CD14-positive monocyte (primary cell): ENCODE measurements around the gene ZNF837. TPM values are rescaled to one million over a fixed set of nuclear protein-coding genes. Genes with fewer than 3 reads are reported as not detected.

Experiments
- DNase-seq, 3 donors: peaks; one replicate each; pipeline ENCODE4 v3.0.0-alpha.2; 2011 to 2022
- H2AFZ ChIP-seq: 2 replicates; pipeline ENCODE4 v1.6.0; 2012; ENCODE audit warnings: mild to moderate bottlenecking, low read depth, low read length, inconsistent platforms; ENCODE audit not compliant: insufficient read depth, poor library complexity, severe bottlenecking
- H3K27ac ChIP-seq, 2 donors: 1 replicate in 1 of 2; 2 replicates in 1 of 2; pipeline ENCODE4 v1.5.1; 2012 to 2013; ENCODE audit warnings: low read length in 2 of 2, control low read depth in 1 of 2, inconsistent platforms in 1 of 2, low read depth in 1 of 2, mild to moderate bottlenecking in 1 of 2
- H3K27me3 ChIP-seq, 2 donors: one replicate each; pipeline versions ENCODE4 v1.6.0 to v1.6.1; 2011 to 2013; ENCODE audit warnings: low read length in 2 of 2; ENCODE audit not compliant: control insufficient read depth in 2 of 2, insufficient read depth in 2 of 2
- H3K36me3 ChIP-seq, 2 donors: replicated peaks in 1 of 2; 1 replicate in 1 of 2; 2 replicates in 1 of 2; pipeline versions ENCODE4 v1.5.1 to v1.6.1; 2012 to 2013; ENCODE audit warnings: low read length in 2 of 2, control low read depth in 1 of 2, inconsistent platforms in 1 of 2, mild to moderate bottlenecking in 1 of 2; ENCODE audit not compliant: insufficient read depth in 2 of 2, control insufficient read depth in 1 of 2
- H3K4me1 ChIP-seq, 2 donors: 1 replicate in 1 of 2; 2 replicates in 1 of 2; pipeline versions ENCODE4 v1.5.1 to v1.6.1; 2012 to 2013; ENCODE audit warnings: low read length in 2 of 2, control low read depth in 1 of 2, inconsistent platforms in 1 of 2, mild to moderate bottlenecking in 1 of 2, moderate library complexity in 1 of 2; ENCODE audit not compliant: insufficient read depth in 2 of 2, control insufficient read depth in 1 of 2
- H3K4me2 ChIP-seq: replicated peaks from 2 replicates; pipeline ENCODE3; 2012; ENCODE audit warnings: low read length, moderate library complexity, mild to moderate bottlenecking; ENCODE audit not compliant: poor library complexity, severe bottlenecking; ENCODE audit errors: extremely low read depth
- H3K4me3 ChIP-seq, 3 experiments: fragments of 200-600 bp in 1 of 3; sonication (generic) in 1 of 3; replicated peaks in 1 of 3; 1 replicate in 2 of 3; 2 replicates in 1 of 3; pipeline ENCODE4 v1.5.1; 2011 to 2013; ENCODE audit warnings: low read length in 3 of 3, mild to moderate bottlenecking in 3 of 3, control low read depth in 2 of 3, low read depth in 2 of 3, inconsistent platforms in 1 of 3, moderate library complexity in 1 of 3
- H3K79me2 ChIP-seq: 2 replicates; pipeline ENCODE4 v1.6.0; 2012; ENCODE audit warnings: mild to moderate bottlenecking, control low read depth, inconsistent platforms, low read length, moderate library complexity; ENCODE audit not compliant: insufficient read depth
- H3K9ac ChIP-seq: 2 replicates; pipeline ENCODE4 v1.6.0; 2017; ENCODE audit warnings: low read length, mild to moderate bottlenecking; ENCODE audit not compliant: insufficient read depth, poor library complexity, severe bottlenecking
- H3K9me3 ChIP-seq, 2 donors: replicated peaks in 1 of 2; 1 replicate in 1 of 2; 2 replicates in 1 of 2; pipeline versions ENCODE4 v1.5.1 to v1.6.1; 2012 to 2013; ENCODE audit warnings: low read length in 2 of 2, control low read depth in 1 of 2; ENCODE audit not compliant: control insufficient read depth in 1 of 2, insufficient read depth in 1 of 2
- H4K20me1 ChIP-seq: 2 replicates; pipeline ENCODE4 v1.6.0; 2012; ENCODE audit warnings: mild to moderate bottlenecking, low read length, control low read depth, moderate library complexity; ENCODE audit not compliant: insufficient read depth
- H3K27ac Mint-ChIP-seq, 7 donors: one replicate each; pipeline ENCODE4 v1.8.0; 2020; ENCODE audit warnings: mild to moderate bottlenecking in 7 of 7, mixed read lengths in 7 of 7, moderate library complexity in 6 of 7, inconsistent platforms in 2 of 7
- H3K27me3 Mint-ChIP-seq, 3 donors: one replicate each; pipeline ENCODE4 v1.8.0; 2021 to 2022; ENCODE audit warnings: low read depth in 3 of 3, mild to moderate bottlenecking in 3 of 3, mixed read lengths in 3 of 3, moderate library complexity in 3 of 3, inconsistent platforms in 1 of 3
- H3K36me3 Mint-ChIP-seq, 2 donors: one replicate each; pipeline ENCODE4 v1.8.0; 2020; ENCODE audit warnings: mixed read lengths in 2 of 2, inconsistent platforms in 1 of 2, mild to moderate bottlenecking in 1 of 2
- H3K4me1 Mint-ChIP-seq: one replicate; pipeline ENCODE4 v1.8.0; 2020; ENCODE audit warnings: mild to moderate bottlenecking, mixed read lengths
- H3K4me3 Mint-ChIP-seq, 2 donors: one replicate each; pipeline ENCODE4 v1.8.0; 2020; ENCODE audit warnings: mild to moderate bottlenecking in 2 of 2, mixed read lengths in 2 of 2, moderate library complexity in 1 of 2
- H3K9me3 Mint-ChIP-seq, 7 donors: one replicate each; pipeline ENCODE4 v1.8.0; 2020 to 2022; ENCODE audit warnings: mixed read lengths in 7 of 7, mild to moderate bottlenecking in 6 of 7, moderate library complexity in 6 of 7, inconsistent platforms in 2 of 7
- WGBS: methylation state at CpG from one replicate; pipeline ENCODE4 v1.1.5; 2013; ENCODE audit warnings: missing lambda C conversion rate; ENCODE audit not compliant: insufficient coverage; 5-methylcytosine and 5-hydroxymethylcytosine counted together
- intact Hi-C, 2 donors: fragments of 100-400 bp; cut with micrococcal nuclease; formaldehyde crosslinking; loops; one replicate each; pipeline versions ENCODE4 v1.15.0 to v1.15.1; 2023
- polyA plus RNA-seq, 3 donors: library from polyadenylated mRNA; depleted of rRNA in 1 of 3; unstranded in 2 of 3; stranded (reverse) in 1 of 3; fragments of 300-500 nt in 2 of 3; fragments of >200 nt in 1 of 3; fragmentation: Illumina TruSeq in 2 of 3; gene quantifications; 1 replicate in 2 of 3; 2 replicates in 1 of 3; pipeline ENCODE4 v1.2.3, GENCODE V29; 2012 to 2021
- TF ChIP-seq, protein P1 (sequence below): fragments of 200-600 bp; IDR thresholded peaks from one replicate; pipeline ENCODE4 v1.8.0; 2022; ENCODE audit warnings: antibody characterized with exemption, mild to moderate bottlenecking

Gene ZNF837
- polyA plus RNA-seq, 3 donors: 0.13 to 0.72 (median 0.33) TPM

DNA sequence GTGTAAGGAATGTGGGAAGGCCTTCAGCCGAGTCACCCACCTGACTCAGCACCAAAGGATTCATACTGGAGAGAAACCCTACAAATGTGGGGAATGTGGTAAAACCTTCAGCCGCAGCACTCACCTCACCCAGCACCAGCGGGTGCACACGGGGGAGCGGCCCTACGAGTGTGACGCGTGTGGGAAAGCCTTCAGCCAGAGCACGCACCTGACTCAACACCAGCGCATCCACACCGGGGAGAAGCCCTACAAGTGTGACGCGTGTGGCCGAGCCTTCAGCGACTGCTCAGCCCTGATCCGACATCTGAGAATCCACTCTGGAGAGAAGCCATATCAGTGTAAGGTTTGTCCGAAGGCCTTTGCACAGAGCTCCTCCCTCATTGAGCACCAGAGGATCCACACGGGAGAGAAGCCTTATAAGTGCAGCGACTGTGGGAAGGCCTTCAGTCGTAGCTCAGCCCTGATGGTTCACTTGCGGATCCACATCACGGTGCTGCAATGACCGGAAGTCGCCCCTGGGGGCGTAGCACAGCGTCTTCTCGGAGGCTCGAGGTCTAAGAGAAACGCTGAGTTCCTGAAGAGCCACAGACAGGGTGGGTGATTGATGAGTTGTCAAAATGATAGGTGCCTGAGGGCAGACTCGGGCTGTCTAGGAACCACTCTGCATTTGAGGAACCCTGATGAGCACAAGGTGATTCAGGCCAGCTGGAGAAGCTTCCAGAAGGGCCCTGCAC, 41.8 kb downstream of the ZNF837 start:
- no peak overlapping the region for H3K4me2 ChIP-seq
- peaks cover 4 to 13% of the 10 kb centered on the region in 2 donors for H3K9me3 ChIP-seq
- H3K79me2 ChIP-seq: no peaks in the 10 kb centered on the region
- DNase-seq: no peak
- no peak overlapping the region for H3K4me3 ChIP-seq
- Mint-ChIP-seq H3K27me3 (peaks cover 2 to 3% (median 2%) of the 10 kb centered on the region in 3 donors), H3K4me3 (no peak overlapping the region), H3K4me1 (no peaks in the 10 kb centered on the region), H3K9me3 (peaks cover 2 to 17% (median 7%) of the 10 kb centered on the region in 7 donors), H3K36me3 (peaks cover 45 to 58% of the 10 kb centered on the region in 2 donors), H3K27ac (peak overlapping the region in 1 of 7 donors; percentile 30)
- H2AFZ ChIP-seq: no peak overlapping the region
- H4K20me1 ChIP-seq: no peaks in the 10 kb centered on the region
- 92% methylated on average over 26 of the region's 30 CpGs for WGBS
- TF ChIP-seq, protein P1, sequence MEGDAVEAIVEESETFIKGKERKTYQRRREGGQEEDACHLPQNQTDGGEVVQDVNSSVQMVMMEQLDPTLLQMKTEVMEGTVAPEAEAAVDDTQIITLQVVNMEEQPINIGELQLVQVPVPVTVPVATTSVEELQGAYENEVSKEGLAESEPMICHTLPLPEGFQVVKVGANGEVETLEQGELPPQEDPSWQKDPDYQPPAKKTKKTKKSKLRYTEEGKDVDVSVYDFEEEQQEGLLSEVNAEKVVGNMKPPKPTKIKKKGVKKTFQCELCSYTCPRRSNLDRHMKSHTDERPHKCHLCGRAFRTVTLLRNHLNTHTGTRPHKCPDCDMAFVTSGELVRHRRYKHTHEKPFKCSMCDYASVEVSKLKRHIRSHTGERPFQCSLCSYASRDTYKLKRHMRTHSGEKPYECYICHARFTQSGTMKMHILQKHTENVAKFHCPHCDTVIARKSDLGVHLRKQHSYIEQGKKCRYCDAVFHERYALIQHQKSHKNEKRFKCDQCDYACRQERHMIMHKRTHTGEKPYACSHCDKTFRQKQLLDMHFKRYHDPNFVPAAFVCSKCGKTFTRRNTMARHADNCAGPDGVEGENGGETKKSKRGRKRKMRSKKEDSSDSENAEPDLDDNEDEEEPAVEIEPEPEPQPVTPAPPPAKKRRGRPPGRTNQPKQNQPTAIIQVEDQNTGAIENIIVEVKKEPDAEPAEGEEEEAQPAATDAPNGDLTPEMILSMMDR: peak; percentile 15
- H3K27me3 ChIP-seq: no peaks in the 10 kb centered on the region
- no peaks in the 10 kb centered on the region for H3K4me1 ChIP-seq
- no peak overlapping the region for H3K9ac ChIP-seq
- intact Hi-C loops: no loop called here
- H3K27ac ChIP-seq: no peak overlapping the region
- peaks cover 27 to 51% of the 10 kb centered on the region in 2 donors for H3K36me3 ChIP-seq

GRCh38 chr19:58338336-58338735, 42.5 kb downstream of the ZNF837 start:
- Histone ChIP-seq H3K4me3 (no peak overlapping the region), H3K4me2 (no peak overlapping the region), H3K4me1 (no peaks in the 10 kb centered on the region), H3K36me3 (peaks cover 27 to 51% of the 10 kb centered on the region in 2 donors), H2AFZ (no peak overlapping the region), H3K27ac (no peak overlapping the region), H3K79me2 (no peaks in the 10 kb centered on the region), H3K9ac (no peak overlapping the region), H4K20me1 (no peaks in the 10 kb centered on the region), H3K27me3 (no peaks in the 10 kb centered on the region), H3K9me3 (peaks cover 4 to 13% of the 10 kb centered on the region in 2 donors)
- no peaks in the 10 kb centered on the region for H3K4me1 Mint-ChIP-seq
- peaks cover 0 to 14% (median 7%) of the 10 kb centered on the region in 7 donors for H3K9me3 Mint-ChIP-seq
- intact Hi-C loops: no loop called here
- no peak for DNase-seq
- peaks cover 45 to 58% of the 10 kb centered on the region in 2 donors for H3K36me3 Mint-ChIP-seq
- WGBS: 97% methylated on average over 10 of the region's 11 CpGs
- TF ChIP-seq, protein P1: no peak
- peak overlapping the region in 1 of 7 donors; percentile 30 for H3K27ac Mint-ChIP-seq
- H3K4me3 Mint-ChIP-seq: no peak overlapping the region
- peaks cover 2 to 3% (median 2%) of the 10 kb centered on the region in 3 donors for H3K27me3 Mint-ChIP-seq
